ENCODE data around the gene EIF4G2. TPM values are rescaled to one million over a fixed set of nuclear protein-coding genes. Genes with fewer than 3 reads are reported as not detected.
A peak's percentile ranks its signal among the peaks of the same experiment; 100 is the strongest.

The EIF4G2 gene
- total RNA-seq, 3 donors from 2014 or later: 1,584 to 1,612 (median 1,605) TPM

GRCh38 chr11:10770626-10771254, 38.0 kb downstream of the EIF4G2 start:
- Mint-ChIP-seq H3K27me3 (ENCODE audit: low read depth) (no peaks in the 10 kb centered on the region), H3K4me1 (ENCODE audit: low read depth) (no peaks in the 10 kb centered on the region), H3K4me3 (no peak overlapping the region), H3K36me3 (ENCODE audit: insufficient read depth) (peaks cover 65% of the 10 kb centered on the region), H3K9me3 (no peaks in the 10 kb centered on the region)
- DNase-seq (no peak), ATAC-seq (no peak)

GRCh38 chr11:10764412-10764811, 44.3 kb downstream of the EIF4G2 start:
- peaks cover 46% of the 10 kb centered on the region for H3K36me3 Mint-ChIP-seq (ENCODE audit: insufficient read depth)
- peaks cover 1% of the 10 kb centered on the region for H3K4me1 Mint-ChIP-seq (ENCODE audit: low read depth)
- no peaks in the 10 kb centered on the region for H3K9me3 Mint-ChIP-seq
- H3K4me3 Mint-ChIP-seq: no peak overlapping the region
- no peaks in the 10 kb centered on the region for H3K27me3 Mint-ChIP-seq (ENCODE audit: low read depth)
- ATAC-seq (no peak), DNase-seq (no peak)

DNA sequence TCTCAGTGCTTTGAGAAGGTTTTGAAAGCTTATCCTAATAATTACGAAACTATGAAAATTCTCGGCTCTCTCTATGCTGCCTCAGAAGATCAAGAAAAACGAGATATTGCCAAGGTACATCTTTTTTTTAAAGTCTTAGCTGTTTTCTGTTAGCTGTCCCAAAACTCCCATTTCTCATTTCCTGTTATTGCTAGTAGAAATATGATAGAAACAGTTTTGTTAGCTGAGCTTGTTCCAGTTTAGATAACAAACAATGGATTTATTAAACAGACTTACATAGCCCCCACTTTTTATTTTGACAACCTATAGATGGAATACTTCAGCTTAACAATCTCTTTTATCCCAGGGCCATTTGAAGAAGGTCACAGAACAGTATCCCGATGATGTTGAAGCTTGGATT, 45.0 kb downstream of the EIF4G2 start:
- DNase-seq: no peak
- Mint-ChIP-seq H3K4me1 (ENCODE audit: low read depth) (peaks cover 1% of the 10 kb centered on the region), H3K27me3 (ENCODE audit: low read depth) (no peaks in the 10 kb centered on the region), H3K9me3 (no peaks in the 10 kb centered on the region), H3K4me3 (no peak overlapping the region), H3K36me3 (ENCODE audit: insufficient read depth) (peaks cover 42% of the 10 kb centered on the region)
- no peak for ATAC-seq

DNA sequence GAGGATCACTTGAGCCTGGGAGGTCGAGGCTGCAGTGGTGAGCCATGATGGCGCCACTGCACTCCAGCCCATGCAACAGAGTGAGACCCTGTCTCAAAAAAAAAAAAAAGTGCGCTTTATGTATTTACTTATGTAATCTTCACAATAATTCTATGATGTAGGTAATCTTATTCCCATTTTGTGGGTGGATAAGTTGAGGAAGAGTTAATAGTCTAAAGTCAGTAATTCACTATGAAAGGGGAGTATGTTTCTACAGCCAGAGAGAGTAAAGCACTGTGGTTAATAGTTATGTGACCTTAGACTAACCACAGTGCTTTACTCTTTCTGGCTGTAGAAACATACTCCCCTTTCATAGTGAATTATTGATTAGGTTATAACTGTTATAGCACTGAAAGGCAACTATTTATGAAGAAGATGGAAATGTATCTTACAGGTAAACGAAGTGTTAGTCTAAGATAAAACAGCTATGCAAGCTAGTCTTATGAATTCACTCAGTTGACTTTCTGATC, 45.8 kb downstream of the EIF4G2 start:
- peaks cover 1% of the 10 kb centered on the region for H3K4me1 Mint-ChIP-seq (ENCODE audit: low read depth)
- H3K27me3 Mint-ChIP-seq (ENCODE audit: low read depth): no peaks in the 10 kb centered on the region
- H3K9me3 Mint-ChIP-seq: no peaks in the 10 kb centered on the region
- H3K36me3 Mint-ChIP-seq (ENCODE audit: insufficient read depth): peaks cover 42% of the 10 kb centered on the region
- ATAC-seq: no peak
- no peak overlapping the region for H3K4me3 Mint-ChIP-seq
- DNase-seq: no peak

GRCh38 chr11:10762185-10762584, 46.5 kb downstream of the EIF4G2 start:
- no peaks in the 10 kb centered on the region for H3K9me3 Mint-ChIP-seq
- no peak for ATAC-seq

GRCh38 chr11:10761085-10761698, 47.5 kb downstream of the EIF4G2 start:
- ATAC-seq (no peak), DNase-seq (no peak)
- Mint-ChIP-seq H3K27me3 (ENCODE audit: low read depth) (no peaks in the 10 kb centered on the region), H3K36me3 (ENCODE audit: insufficient read depth) (peaks cover 29% of the 10 kb centered on the region), H3K9me3 (no peaks in the 10 kb centered on the region), H3K4me3 (no peak overlapping the region), H3K4me1 (ENCODE audit: low read depth) (peaks cover 1% of the 10 kb centered on the region)

More at GRCh38 chr11:10762185-10762584, 46.5 kb downstream of the EIF4G2 start:
- no peaks in the 10 kb centered on the region for H3K27me3 Mint-ChIP-seq (ENCODE audit: low read depth)
- no peak overlapping the region for H3K4me3 Mint-ChIP-seq
- DNase-seq: no peak
- peaks cover 1% of the 10 kb centered on the region for H3K4me1 Mint-ChIP-seq (ENCODE audit: low read depth)
- H3K36me3 Mint-ChIP-seq (ENCODE audit: insufficient read depth): peaks cover 34% of the 10 kb centered on the region

GRCh38 chr11:10758957-10759356, 49.8 kb downstream of the EIF4G2 start:
- no peak for DNase-seq
- no peaks in the 10 kb centered on the region for H3K9me3 Mint-ChIP-seq
- H3K4me3 Mint-ChIP-seq: no peak overlapping the region
- no peaks in the 10 kb centered on the region for H3K27me3 Mint-ChIP-seq (ENCODE audit: low read depth)
- H3K36me3 Mint-ChIP-seq (ENCODE audit: insufficient read depth): peaks cover 21% of the 10 kb centered on the region
- no peak for ATAC-seq
- H3K4me1 Mint-ChIP-seq (ENCODE audit: low read depth): peaks cover 7% of the 10 kb centered on the region

DNA sequence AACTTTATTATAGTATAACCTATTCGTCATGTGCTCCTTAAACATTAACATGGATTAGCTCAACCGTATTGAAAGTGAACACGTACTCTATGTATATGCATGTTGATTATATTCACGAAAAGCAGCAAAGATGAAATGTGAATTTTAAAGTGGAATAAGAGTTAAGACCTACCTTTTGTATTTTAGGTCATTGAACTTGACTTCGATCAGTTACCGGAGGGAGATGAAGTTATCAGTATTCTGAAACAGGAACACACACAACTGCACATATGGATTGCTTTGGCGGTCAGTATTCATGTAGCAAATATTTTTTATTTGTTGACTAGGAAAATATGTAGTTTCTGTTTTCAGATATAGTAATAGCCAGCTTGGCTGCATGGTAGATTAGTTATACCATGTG, 56.2 kb downstream of the EIF4G2 start:
- peaks cover 18% of the 10 kb centered on the region for H3K36me3 Mint-ChIP-seq (ENCODE audit: insufficient read depth)

GRCh38 chr11:10752061-10752460, 56.7 kb downstream of the EIF4G2 start:
- H3K4me3 Mint-ChIP-seq: peak overlapping the region; percentile 96
- peaks cover 22% of the 10 kb centered on the region for H3K4me1 Mint-ChIP-seq (ENCODE audit: low read depth)
- no peaks in the 10 kb centered on the region for H3K27me3 Mint-ChIP-seq (ENCODE audit: low read depth)
- H3K9me3 Mint-ChIP-seq: no peaks in the 10 kb centered on the region
- H3K36me3 Mint-ChIP-seq (ENCODE audit: insufficient read depth): peaks cover 18% of the 10 kb centered on the region
- no peak for ATAC-seq
- no peak for DNase-seq

More for the DNA sequence above, 56.2 kb downstream of the EIF4G2 start:
- Mint-ChIP-seq H3K4me1 (ENCODE audit: low read depth) (peaks cover 22% of the 10 kb centered on the region), H3K4me3 (peak overlapping the region; percentile 96), H3K27me3 (ENCODE audit: low read depth) (no peaks in the 10 kb centered on the region), H3K9me3 (no peaks in the 10 kb centered on the region)
- DNase-seq (no peak), ATAC-seq (no peak)

- H3K9me3 Mint-ChIP-seq: no peaks in the 10 kb centered on the region
Observed at GRCh38 chr11:10751581-10751940, 57.2 kb downstream of the EIF4G2 start.

GRCh38 chr11:10750838-10751580, 57.7 kb downstream of the EIF4G2 start, which contains the start of gene CTR9:
CTR9 (plus strand) TSS chr11:10751246; CDS start chr11:10751413, 167 bp downstream.
- Mint-ChIP-seq H3K4me1 (ENCODE audit: low read depth) (peaks cover 22% of the 10 kb centered on the region), H3K36me3 (ENCODE audit: insufficient read depth) (peaks cover 16% of the 10 kb centered on the region), H3K9me3 (no peaks in the 10 kb centered on the region), H3K4me3 (peak within 1 kb of the TSS; percentile 96), H3K27me3 (ENCODE audit: low read depth) (no peaks in the 10 kb centered on the region)
- peak; percentile 95 to 96 for ATAC-seq
- DNase-seq: peak; percentile 84

More at GRCh38 chr11:10751581-10751940, 57.2 kb downstream of the EIF4G2 start:
- ATAC-seq (peak; percentile 20 to 22), DNase-seq (no peak)
- no peaks in the 10 kb centered on the region for H3K27me3 Mint-ChIP-seq (ENCODE audit: low read depth)
- H3K4me3 Mint-ChIP-seq: peak overlapping the region; percentile 96
- peaks cover 22% of the 10 kb centered on the region for H3K4me1 Mint-ChIP-seq (ENCODE audit: low read depth)
- peaks cover 17% of the 10 kb centered on the region for H3K36me3 Mint-ChIP-seq (ENCODE audit: insufficient read depth)

DNA sequence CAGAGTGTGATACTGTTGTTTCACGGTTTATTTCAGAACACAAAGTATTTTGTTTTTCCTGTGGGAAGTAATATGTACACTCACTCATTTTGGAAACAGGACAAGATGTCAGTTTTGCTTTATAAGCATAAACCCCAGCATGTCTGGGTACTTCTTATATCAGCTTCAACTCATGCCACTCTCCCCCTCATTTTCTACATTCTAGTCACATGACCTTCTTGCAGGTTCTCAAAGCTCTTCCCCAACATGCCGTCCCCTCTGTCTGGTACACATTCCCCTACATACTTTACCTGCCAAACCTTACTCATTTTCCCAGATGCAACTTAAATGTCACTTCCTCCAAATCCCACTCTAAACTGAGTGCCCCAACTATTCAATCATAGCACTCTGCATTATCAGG, 59.2 kb downstream of the EIF4G2 start:
- H3K9me3 Mint-ChIP-seq: no peaks in the 10 kb centered on the region
- no peak for ATAC-seq

DNA sequence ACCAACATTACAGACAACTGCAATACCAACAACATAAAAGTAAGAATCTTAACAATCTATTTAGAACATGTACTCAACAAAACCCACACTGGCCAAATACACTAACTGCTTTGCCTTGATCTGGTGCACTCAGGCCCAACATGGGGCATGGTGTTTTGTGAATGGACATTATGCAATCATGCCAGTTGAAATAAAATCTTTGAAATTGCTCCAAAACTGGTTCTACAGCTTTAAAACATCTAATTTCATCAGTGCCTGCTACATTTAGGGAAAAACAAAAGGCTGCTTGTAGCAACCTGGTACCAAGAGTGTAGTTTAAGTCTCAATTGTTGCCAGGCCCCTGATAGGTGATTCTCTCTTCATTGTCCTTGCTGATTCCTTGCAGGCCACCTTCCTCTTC, 61.0 kb downstream of the EIF4G2 start:
- no peak for ATAC-seq
- no peaks in the 10 kb centered on the region for H3K9me3 Mint-ChIP-seq

More for the DNA sequence above, 59.2 kb downstream of the EIF4G2 start:
- Mint-ChIP-seq H3K27me3 (ENCODE audit: low read depth) (no peaks in the 10 kb centered on the region), H3K36me3 (ENCODE audit: insufficient read depth) (peaks cover 6% of the 10 kb centered on the region), H3K4me3 (no peak overlapping the region), H3K4me1 (ENCODE audit: low read depth) (peaks cover 19% of the 10 kb centered on the region)
- no peak for DNase-seq

More for the DNA sequence above, 61.0 kb downstream of the EIF4G2 start:
- Mint-ChIP-seq H3K27me3 (ENCODE audit: low read depth) (no peaks in the 10 kb centered on the region), H3K4me3 (no peak overlapping the region), H3K36me3 (ENCODE audit: insufficient read depth) (peaks cover 3% of the 10 kb centered on the region), H3K4me1 (ENCODE audit: low read depth) (peaks cover 32% of the 10 kb centered on the region)
- DNase-seq: no peak
